ENCODE data around the gene WDR4.
"Not testable (repeated sequence)": the region's sequence is repeated elsewhere in the genome, so short reads cannot be mapped to it uniquely, and the experiment has no call there.

The WDR4 gene

DNA sequence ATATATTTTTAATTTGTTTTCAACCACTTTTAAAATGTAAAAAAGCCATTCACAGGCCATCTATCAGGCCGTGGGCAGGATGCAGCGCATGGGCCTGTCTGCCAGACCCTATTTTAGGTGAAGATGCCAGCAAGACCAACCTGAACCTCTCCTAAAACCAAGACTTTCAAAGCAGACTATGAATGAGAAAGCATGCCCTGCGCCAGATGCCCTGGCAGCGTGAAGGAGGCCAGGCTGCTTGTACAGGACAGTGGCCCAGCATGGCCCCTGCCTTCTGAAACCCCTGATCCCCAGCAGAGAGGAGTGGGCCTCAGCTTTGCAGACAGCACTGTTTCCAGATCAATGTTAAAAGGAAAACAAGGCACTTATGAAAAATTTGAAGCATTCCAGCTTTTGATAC lies 31.6 kb downstream of the WDR4 start:
- no peak overlapping the region for H3K4me3 ChIP-seq (replicated peaks; ENCODE audit: low read depth, low read length)
- TF ChIP-seq, protein P1, sequence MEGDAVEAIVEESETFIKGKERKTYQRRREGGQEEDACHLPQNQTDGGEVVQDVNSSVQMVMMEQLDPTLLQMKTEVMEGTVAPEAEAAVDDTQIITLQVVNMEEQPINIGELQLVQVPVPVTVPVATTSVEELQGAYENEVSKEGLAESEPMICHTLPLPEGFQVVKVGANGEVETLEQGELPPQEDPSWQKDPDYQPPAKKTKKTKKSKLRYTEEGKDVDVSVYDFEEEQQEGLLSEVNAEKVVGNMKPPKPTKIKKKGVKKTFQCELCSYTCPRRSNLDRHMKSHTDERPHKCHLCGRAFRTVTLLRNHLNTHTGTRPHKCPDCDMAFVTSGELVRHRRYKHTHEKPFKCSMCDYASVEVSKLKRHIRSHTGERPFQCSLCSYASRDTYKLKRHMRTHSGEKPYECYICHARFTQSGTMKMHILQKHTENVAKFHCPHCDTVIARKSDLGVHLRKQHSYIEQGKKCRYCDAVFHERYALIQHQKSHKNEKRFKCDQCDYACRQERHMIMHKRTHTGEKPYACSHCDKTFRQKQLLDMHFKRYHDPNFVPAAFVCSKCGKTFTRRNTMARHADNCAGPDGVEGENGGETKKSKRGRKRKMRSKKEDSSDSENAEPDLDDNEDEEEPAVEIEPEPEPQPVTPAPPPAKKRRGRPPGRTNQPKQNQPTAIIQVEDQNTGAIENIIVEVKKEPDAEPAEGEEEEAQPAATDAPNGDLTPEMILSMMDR (IDR thresholded peaks at IDR 0.05; ENCODE audit: low read length, missing control alignments): no peak
- DNase-seq (ENCODE audit: low read depth): no peak

DNA sequence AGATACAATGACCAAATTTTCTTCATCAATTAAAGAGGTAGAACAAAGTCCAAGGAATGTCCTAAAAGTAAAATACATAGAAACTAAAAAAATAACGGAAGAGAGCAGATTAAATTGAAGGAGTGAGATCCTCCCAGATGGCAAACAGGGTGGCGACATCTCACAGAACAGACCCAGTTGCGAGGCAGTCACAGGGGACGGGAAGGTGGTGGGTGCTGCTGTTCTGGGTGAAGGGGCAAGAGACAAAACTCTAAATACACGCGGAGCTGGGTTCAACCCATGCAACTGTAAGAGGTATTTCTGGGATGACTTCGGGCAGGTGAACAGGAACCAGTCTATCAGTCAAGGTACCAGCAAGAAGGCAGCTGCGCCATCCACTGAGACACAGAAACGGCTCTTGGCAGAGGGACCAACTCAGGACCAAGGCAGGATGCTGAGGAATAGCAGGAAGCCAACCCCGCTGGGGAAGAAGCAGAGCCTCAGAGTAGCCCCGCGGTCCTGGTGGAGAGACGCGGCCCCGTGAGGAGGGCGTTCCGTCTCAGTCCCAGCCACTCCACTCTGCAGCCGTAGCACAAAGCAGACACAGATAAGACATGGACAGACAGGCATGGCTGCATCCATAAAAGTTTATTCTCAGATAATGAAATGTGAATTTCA lies 32.2 kb downstream of the WDR4 start:
- TF ChIP-seq, protein P1 (IDR thresholded peaks at IDR 0.05; ENCODE audit: low read length, missing control alignments): no peak
- H3K4me3 ChIP-seq (replicated peaks; ENCODE audit: low read depth, low read length): no peak overlapping the region
- no peak for DNase-seq (ENCODE audit: low read depth)

DNA sequence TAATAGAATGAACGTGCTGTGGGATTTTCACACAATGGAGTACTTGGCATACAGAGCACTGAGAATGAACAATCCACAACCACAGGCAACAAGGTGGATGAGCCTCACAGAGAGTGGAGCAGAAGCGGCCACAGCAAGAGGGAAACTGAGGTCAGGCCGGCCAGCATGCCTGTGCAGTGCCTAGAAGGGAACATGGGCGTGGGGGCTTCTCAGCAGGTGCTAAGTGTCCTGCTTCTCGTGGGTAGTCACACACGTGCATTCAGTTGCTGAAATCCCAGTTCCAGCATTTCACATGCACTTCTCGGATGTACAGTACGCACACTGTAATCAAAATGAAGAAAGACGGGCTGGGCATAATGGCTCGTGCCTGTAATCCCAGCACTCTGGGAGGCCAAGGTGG lies 33.1 kb downstream of the WDR4 start:
- H3K4me3 ChIP-seq (replicated peaks; ENCODE audit: low read depth, low read length): no peak overlapping the region
- TF ChIP-seq, protein P1 (IDR thresholded peaks at IDR 0.05; ENCODE audit: low read length, missing control alignments): no peak
- no peak for DNase-seq (ENCODE audit: low read depth)

DNA sequence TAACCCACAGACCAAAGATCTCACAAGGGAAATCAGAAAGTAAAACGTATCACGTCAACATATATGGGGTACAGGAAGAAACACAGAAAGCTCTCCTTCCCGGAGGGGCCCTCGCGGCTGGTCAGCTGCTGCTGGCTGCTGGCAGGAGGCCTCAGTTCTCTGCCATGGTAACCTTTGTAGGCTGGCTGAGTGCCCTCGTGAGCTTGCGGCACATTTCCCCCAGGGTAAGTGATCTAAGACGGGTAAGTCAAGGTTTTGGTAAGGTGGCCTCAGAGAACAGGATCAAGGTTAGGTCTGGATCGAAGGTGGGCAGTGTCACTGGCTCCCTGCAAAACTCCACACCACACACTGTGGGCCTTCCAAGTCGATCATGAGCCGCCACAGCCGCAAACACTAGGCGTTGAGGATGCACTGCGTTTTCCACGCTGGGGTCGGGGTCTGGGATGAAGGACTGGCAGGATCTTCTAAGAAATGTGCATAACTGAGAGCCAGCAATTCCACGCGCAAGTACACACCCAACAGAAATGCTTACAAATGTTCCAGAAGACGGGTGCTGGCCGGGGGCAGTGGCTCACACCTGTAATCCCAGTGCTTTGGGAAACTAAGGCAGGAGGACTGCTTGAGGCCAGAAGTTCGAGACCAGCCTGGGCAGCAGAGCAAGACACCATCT lies 33.9 kb downstream of the WDR4 start:
- DNase-seq (ENCODE audit: low read depth): no peak
- no peak overlapping the region for H3K4me3 ChIP-seq (replicated peaks; ENCODE audit: low read depth, low read length)
- TF ChIP-seq, protein P1 (IDR thresholded peaks at IDR 0.05; ENCODE audit: low read length, missing control alignments): no peak

DNA sequence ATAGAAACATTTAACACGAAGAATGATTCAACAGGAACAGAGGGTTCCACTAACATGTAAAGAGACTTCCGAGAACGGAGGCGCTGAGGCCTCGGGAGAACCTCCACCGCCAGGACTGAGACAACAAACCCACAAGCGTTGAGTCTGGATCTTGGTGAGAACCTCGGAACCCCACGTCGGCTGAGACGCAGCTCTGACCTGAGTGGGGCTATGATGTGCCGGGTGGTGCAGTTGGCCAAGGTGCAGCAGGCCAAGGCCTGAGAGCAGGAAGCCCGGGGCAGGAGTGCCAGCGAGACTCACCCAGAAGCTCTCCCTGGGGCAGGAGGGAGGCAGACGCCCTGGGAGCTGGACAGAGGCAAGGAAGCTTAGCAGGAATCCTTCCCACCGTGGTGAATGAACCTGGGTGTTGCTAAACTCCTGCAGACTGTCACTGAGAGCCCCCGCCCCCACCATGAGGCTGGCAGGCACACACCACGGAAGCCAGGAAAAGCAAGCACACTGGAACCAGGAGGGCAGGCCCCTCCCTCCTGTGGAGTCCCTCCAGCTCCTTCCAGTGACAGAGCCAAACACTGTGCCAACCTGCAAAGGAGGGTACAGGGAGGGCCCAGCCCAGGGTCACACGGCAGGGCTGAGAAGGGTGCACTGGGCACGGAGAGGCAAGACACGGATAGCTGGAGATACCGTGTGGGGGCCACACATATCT lies 34.8 kb downstream of the WDR4 start:
- H3K4me3 ChIP-seq (replicated peaks; ENCODE audit: low read depth, low read length): no peak overlapping the region
- no peak for DNase-seq (ENCODE audit: low read depth)
- TF ChIP-seq, protein P1 (IDR thresholded peaks at IDR 0.05; ENCODE audit: low read length, missing control alignments): no peak

DNA sequence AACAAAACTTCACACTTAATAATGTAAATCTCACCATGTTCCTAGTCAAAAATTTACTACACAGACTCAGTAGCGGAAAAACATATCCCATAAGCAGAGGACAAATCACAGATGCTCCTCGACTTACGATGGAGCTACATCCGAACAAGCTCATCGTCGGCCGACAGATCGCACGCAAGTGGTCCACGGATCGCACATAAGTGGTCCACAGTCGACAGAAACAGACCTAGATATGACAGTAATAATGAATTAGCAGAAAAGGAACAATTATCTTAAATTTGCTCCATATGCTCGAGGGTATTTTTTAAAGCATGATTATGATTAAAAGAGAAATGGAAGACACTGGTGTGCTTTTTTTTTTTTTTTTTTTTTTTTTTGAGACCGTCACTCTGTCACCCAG lies 36.3 kb downstream of the WDR4 start:
- no peak overlapping the region for H3K4me3 ChIP-seq (replicated peaks; ENCODE audit: low read depth, low read length)
- TF ChIP-seq, protein P1 (IDR thresholded peaks at IDR 0.05; ENCODE audit: low read length, missing control alignments): no peak
- DNase-seq (ENCODE audit: low read depth): no peak

DNA sequence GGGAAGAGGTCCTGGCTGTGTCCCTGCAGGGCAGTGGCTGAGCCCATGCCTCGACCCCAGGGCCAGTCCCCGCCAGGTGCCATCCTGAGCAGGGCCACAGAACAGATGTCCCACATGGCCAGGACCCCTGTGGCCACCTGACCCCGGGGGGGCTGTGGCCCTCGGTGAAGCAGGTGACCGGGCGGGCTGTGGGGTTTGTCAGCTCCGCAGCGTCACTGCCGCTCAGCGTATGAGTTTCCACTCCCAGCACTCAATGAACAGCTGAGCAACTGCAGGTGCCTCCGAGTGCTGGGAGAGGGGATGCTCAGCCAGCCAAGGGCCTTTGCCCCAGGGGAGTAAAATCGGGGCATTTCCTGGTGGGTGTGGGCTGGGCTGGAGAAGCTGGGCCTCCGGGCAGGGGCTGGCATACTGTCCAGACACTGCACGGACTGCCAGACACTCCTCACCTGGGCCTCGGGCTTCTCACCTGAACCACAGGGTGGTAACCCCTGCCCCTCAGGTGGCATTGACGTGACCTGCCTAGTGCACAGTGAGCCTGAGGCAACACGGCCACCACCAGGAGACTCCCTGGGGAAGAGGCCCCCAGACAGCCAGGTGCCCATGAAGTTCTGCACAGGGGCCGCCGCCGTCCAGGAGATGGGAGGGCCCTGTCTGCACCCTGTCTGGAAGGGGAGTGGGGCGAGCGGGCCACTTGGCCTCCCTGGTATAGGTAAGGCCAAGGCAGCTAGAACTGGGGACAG lies 37.3 kb downstream of the WDR4 start:
- not testable (repeated sequence) for DNase-seq (ENCODE audit: low read depth); H3K4me3 ChIP-seq (replicated peaks; ENCODE audit: low read depth, low read length)
